K562 (cell line): ENCODE results near the gene PPP1R15A. TPM values are rescaled to one million over a fixed set of nuclear protein-coding genes. Genes with fewer than 3 reads are reported as not detected.
A peak's percentile ranks its signal among the peaks of the same experiment; 100 is the strongest.

ENCODE experiments used
- BCOR ChIP-seq: fragments of 450-650 bp; IDR thresholded peaks from 2 replicates; pipeline ENCODE4 v1.6.1; 2016
- ELF4 ChIP-seq: fragments of 450-650 bp; formaldehyde crosslinking; IDR thresholded peaks from 2 replicates; pipeline ENCODE4 v1.4.0; 2022; ENCODE audit warnings: missing genetic modification characterization
- GABPA ChIP-seq: fragments of 200-800 bp; sonication (Bioruptor generic); conservative IDR thresholded peaks from 2 replicates; pipeline ENCODE4 v1.6.1; 2016; ENCODE audit warnings: low read depth, missing genetic modification characterization, missing compliant biosample characterization
- MAZ ChIP-seq, 2 experiments: fragments of 450-650 bp in 1 of 2; sonication (generic) in 1 of 2; formaldehyde crosslinking; IDR thresholded peaks in 1 of 2; conservative IDR thresholded peaks in 1 of 2; 2 replicates each; pipeline versions ENCODE4 v1.4.0 to v1.5.0; 2020; ENCODE audit warnings: mild to moderate bottlenecking in 1 of 2, missing genetic modification reagents in 1 of 2
- MTA3 ChIP-seq: fragments of 450-650 bp; formaldehyde crosslinking; IDR thresholded peaks from 2 replicates; pipeline ENCODE4 v1.6.1; 2017; ENCODE audit warnings: mild to moderate bottlenecking, borderline replicate concordance
- MXI1 ChIP-seq: IDR thresholded peaks from 2 replicates; pipeline ENCODE4 v1.6.1; 2011; ENCODE audit warnings: low read depth, mild to moderate bottlenecking, improper control_type of control experiment, low read length
- NCOA2 ChIP-seq, 2 experiments: fragments of 450-650 bp; IDR thresholded peaks; 2 replicates each; pipeline ENCODE4 v1.6.1; 2018; ENCODE audit warnings: mild to moderate bottlenecking in 2 of 2, moderate library complexity in 1 of 2; ENCODE audit not compliant: partially characterized antibody in 2 of 2
- NCOA6 ChIP-seq: fragments of 450-650 bp; IDR thresholded peaks from 2 replicates; pipeline ENCODE4 v1.6.1; 2017; ENCODE audit warnings: mild to moderate bottlenecking
- NFATC3 ChIP-seq: fragments of 450-650 bp; IDR thresholded peaks from 2 replicates; pipeline ENCODE4 v1.6.1; 2017; ENCODE audit warnings: mild to moderate bottlenecking
- PHB2 ChIP-seq: fragments of 450-650 bp; IDR thresholded peaks from 2 replicates; pipeline ENCODE4 v1.6.1; 2017; ENCODE audit warnings: low read depth
- POLR2A ChIP-seq: fragments of 450-650 bp; conservative IDR thresholded peaks from 2 replicates; pipeline ENCODE4 v1.6.1; 2016
- POLR2AphosphoS5 ChIP-seq: IDR thresholded peaks from 2 replicates; pipeline ENCODE4 v1.6.1; 2011; ENCODE audit warnings: mild to moderate bottlenecking, low read depth, low read length, moderate library complexity; ENCODE audit not compliant: control insufficient read depth, insufficient read depth
- POLR2B ChIP-seq: fragments of 450-650 bp; IDR thresholded peaks from 2 replicates; pipeline ENCODE4 v1.6.1; 2018; ENCODE audit warnings: low read depth; ENCODE audit not compliant: partially characterized antibody
- PTBP1 ChIP-seq: fragments of 200-400 bp; formaldehyde crosslinking; IDR thresholded peaks from 2 replicates; pipeline ENCODE4 v1.6.1; 2017; ENCODE audit warnings: low read depth, low read length
- SETDB1 ChIP-seq: IDR thresholded peaks from one replicate; pipeline ENCODE4 v1.6.1; 2012; ENCODE audit warnings: low read length, control low read depth, inconsistent platforms
- SP1 ChIP-seq: sonication (generic); formaldehyde crosslinking; IDR thresholded peaks from 2 replicates; pipeline ENCODE4 v1.8.1; 2022; ENCODE audit warnings: mild to moderate bottlenecking, missing genetic modification reagents
- TBP ChIP-seq: optimal IDR thresholded peaks from 2 replicates; pipeline ENCODE3; 2011; ENCODE audit warnings: low read depth, low read length, improper control_type of control experiment
- ZBTB17 ChIP-seq: fragments of 450-650 bp; formaldehyde crosslinking; IDR thresholded peaks from 2 replicates; pipeline ENCODE4 v1.4.0; 2020; ENCODE audit warnings: mild to moderate bottlenecking
- ZC3H11A ChIP-seq: IDR thresholded peaks from 2 replicates; pipeline ENCODE4 v1.6.1; 2012; ENCODE audit warnings: low read depth, low read length, improper control_type of control experiment
- ZNF263 ChIP-seq: sonication (generic); formaldehyde crosslinking; IDR thresholded peaks from 2 replicates; pipeline ENCODE4 v1.8.0; 2022; ENCODE audit warnings: mild to moderate bottlenecking, missing genetic modification reagents, borderline replicate concordance
- polyA plus RNA-seq, 8 experiments: library from polyadenylated mRNA; depleted of rRNA in 4 of 8; stranded (reverse) in 5 of 8; unstranded in 3 of 8; fragments of >200 nt; fragmentation: Nextera tagmentation in 2 of 8; fragmentation: Illumina TruSeq in 1 of 8; extraction: Ambion mirVana in 2 of 8; extraction: Trizol in 1 of 8; gene quantifications; 2 replicates each; pipeline versions ENCODE4 v1.2.1 to v1.2.3, GENCODE V29; 2011 to 2014; ENCODE audit warnings: inconsistent platforms in 1 of 8, missing spikeins in 1 of 8
- total RNA-seq, 7 experiments: library from RNA; depleted of rRNA in 6 of 7; stranded (reverse); fragments of >200 nt in 6 of 7; fragmentation: Illumina TruSeq in 2 of 7; extraction: Trizol in 2 of 7; gene quantifications; 2 replicates each; pipeline versions ENCODE4 v1.2.1 to v1.2.3, GENCODE V29; 2011 to 2021; ENCODE audit warnings: low replicate concordance in 1 of 7
- TF ChIP-seq, protein P1 (sequence below): fragments of 450-650 bp; IDR thresholded peaks from 2 replicates; pipeline ENCODE4 v1.6.1; 2018; ENCODE audit not compliant: partially characterized antibody
- TF ChIP-seq, protein P2 (sequence below), 2 experiments: fragments of 450-650 bp; conservative IDR thresholded peaks; 2 replicates each; pipeline ENCODE4 v1.6.1; 2017; ENCODE audit warnings: mild to moderate bottlenecking in 2 of 2, moderate library complexity in 2 of 2

The PPP1R15A gene
- total and polyA plus RNA-seq, 9 of the 15 experiments (the other 6 are each of a cell fraction or from before 2014, with no cell fraction given), result 0.42 to 73.7 (median 44.0) TPM

DNA sequence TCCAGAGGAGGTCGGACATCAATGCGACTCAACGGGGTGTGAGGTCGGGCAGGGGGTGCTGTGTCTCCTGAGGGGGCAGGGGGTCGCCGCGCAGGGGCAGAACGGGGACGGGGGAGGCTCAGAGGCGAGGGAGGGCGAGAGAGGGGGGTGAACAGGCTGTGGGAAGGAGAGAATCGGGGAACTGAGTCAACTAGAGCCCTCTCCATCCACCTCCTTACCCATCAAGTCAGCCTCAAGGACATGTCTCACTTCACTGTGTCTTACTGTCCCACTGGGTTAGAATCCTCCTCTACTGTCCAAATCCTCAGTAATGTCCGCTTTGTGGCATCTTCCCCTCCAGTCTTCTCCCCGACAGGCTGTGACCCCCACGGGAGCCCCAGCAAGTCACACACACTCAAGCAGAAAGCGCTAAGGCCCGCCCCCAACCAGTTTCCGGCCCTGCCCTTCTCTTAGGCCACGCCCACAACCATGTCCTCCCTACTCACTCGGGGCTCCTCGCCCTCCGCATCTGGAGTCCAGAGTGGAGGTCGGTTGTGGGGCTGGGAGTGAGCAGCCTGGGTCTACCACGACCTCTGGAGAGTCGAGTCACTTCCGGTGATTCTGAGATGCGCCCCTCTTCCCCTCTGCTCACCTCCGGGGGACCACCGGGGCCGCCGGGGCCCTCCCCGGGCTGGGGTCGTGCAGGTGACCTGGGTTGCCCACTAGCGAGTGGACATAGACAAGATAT is 13.1 kb upstream of the PPP1R15A start (continued):
- TF ChIP-seq, protein P1, sequence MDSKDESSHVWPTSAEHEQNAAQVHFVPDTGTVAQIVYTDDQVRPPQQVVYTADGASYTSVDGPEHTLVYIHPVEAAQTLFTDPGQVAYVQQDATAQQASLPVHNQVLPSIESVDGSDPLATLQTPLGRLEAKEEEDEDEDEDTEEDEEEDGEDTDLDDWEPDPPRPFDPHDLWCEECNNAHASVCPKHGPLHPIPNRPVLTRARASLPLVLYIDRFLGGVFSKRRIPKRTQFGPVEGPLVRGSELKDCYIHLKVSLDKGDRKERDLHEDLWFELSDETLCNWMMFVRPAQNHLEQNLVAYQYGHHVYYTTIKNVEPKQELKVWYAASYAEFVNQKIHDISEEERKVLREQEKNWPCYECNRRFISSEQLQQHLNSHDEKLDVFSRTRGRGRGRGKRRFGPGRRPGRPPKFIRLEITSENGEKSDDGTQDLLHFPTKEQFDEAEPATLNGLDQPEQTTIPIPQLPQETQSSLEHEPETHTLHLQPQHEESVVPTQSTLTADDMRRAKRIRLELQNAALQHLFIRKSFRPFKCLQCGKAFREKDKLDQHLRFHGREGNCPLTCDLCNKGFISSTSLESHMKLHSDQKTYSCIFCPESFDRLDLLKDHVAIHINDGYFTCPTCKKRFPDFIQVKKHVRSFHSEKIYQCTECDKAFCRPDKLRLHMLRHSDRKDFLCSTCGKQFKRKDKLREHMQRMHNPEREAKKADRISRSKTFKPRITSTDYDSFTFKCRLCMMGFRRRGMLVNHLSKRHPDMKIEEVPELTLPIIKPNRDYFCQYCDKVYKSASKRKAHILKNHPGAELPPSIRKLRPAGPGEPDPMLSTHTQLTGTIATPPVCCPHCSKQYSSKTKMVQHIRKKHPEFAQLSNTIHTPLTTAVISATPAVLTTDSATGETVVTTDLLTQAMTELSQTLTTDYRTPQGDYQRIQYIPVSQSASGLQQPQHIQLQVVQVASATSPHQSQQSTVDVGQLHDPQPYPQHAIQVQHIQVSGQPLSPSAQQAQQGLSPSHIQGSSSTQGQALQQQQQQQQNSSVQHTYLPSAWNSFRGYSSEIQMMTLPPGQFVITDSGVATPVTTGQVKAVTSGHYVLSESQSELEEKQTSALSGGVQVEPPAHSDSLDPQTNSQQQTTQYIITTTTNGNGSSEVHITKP, result no peak
- TF ChIP-seq ELF4 (CRISPR knock-in tag) (0 out of 2 replicates have a peak, but pooled peaks have one; percentile 12), BCOR (0 out of 2 replicates have a peak, but pooled peaks have one; percentile 5), MTA3 (0 out of 2 replicates have a peak, but pooled peaks have one; percentile 69), PTBP1 (no peak), POLR2A (peak; percentile 79), SP1 (CRISPR knock-in tag) (peak; percentile 53), NCOA2 (IDR thresholded peaks at IDR 0.05; ENCODE audit: partially characterized antibody in 2 of 2) (no peak), POLR2AphosphoS5 (peak; percentile 38; the same call in 1 of the 2 replicates), ZBTB17 (no peak), POLR2B (peak; percentile 47), MAZ (CRISPR knock-in tag; conservative IDR thresholded peaks at IDR 0.05 in 1 of 2, IDR thresholded peaks at IDR 0.05 in 1 of 2) (peak in 1 of 2 experiments; percentile 25; a peak in 2 of 4 replicates), MXI1 (0 out of 2 replicates have a peak, but pooled peaks have one; percentile 12), ZNF263 (CRISPR knock-in tag) (peak; percentile 92), ZC3H11A (no peak), NFATC3 (no peak), TBP (peak; percentile 62), PHB2 (no peak), GABPA (tag) (peak; percentile 49; the same call in 1 of the 2 replicates), NCOA6 (no peak), SETDB1 (no peak)
- TF ChIP-seq, protein P2, sequence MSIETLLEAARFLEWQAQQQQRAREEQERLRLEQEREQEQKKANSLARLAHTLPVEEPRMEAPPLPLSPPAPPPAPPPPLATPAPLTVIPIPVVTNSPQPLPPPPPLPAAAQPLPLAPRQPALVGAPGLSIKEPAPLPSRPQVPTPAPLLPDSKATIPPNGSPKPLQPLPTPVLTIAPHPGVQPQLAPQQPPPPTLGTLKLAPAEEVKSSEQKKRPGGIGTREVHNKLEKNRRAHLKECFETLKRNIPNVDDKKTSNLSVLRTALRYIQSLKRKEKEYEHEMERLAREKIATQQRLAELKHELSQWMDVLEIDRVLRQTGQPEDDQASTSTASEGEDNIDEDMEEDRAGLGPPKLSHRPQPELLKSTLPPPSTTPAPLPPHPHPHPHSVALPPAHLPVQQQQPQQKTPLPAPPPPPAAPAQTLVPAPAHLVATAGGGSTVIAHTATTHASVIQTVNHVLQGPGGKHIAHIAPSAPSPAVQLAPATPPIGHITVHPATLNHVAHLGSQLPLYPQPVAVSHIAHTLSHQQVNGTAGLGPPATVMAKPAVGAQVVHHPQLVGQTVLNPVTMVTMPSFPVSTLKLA (conservative IDR thresholded peaks at IDR 0.05), result 0 out of 4 replicates have a peak, but pooled peaks of 1 of the 2 experiments have one; percentile 11
